ENCODE measurements around the gene CHST13.

Gene CHST13

DNA sequence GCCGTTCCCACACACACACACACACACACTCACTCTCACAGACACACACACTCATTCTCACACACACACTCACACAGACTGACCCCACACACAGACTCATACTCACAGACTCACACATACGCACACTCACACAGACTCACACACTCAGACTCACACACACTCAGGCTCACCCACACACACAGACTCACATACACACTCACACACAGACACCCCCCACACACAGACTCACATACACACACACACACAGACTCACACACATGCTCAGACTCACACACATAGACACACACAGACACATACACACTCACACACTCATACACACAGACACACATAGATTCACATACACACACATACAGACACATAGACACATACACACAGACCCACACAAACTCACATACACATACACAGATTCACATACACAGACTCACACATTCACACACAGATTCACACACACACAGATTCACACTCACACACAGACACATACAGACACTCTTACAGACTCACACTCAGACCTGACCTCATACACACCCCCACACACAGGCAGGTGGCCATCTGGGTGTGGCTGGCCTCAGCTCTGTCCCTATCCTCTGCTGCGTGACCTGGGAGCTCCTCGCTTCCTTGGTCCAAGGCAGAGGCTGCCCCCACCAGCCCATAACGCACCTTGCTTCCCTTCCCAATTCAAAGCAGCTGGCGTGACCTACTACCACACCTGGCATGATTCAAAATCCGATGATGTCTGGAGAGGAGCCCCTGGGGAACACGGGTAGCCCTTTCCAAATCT is 32.9 kb downstream of the CHST13 start:
- no peak overlapping the region for H3K27ac ChIP-seq
- TF ChIP-seq, protein P1, sequence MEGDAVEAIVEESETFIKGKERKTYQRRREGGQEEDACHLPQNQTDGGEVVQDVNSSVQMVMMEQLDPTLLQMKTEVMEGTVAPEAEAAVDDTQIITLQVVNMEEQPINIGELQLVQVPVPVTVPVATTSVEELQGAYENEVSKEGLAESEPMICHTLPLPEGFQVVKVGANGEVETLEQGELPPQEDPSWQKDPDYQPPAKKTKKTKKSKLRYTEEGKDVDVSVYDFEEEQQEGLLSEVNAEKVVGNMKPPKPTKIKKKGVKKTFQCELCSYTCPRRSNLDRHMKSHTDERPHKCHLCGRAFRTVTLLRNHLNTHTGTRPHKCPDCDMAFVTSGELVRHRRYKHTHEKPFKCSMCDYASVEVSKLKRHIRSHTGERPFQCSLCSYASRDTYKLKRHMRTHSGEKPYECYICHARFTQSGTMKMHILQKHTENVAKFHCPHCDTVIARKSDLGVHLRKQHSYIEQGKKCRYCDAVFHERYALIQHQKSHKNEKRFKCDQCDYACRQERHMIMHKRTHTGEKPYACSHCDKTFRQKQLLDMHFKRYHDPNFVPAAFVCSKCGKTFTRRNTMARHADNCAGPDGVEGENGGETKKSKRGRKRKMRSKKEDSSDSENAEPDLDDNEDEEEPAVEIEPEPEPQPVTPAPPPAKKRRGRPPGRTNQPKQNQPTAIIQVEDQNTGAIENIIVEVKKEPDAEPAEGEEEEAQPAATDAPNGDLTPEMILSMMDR (conservative IDR thresholded peaks at IDR 0.05) = no peak

DNA sequence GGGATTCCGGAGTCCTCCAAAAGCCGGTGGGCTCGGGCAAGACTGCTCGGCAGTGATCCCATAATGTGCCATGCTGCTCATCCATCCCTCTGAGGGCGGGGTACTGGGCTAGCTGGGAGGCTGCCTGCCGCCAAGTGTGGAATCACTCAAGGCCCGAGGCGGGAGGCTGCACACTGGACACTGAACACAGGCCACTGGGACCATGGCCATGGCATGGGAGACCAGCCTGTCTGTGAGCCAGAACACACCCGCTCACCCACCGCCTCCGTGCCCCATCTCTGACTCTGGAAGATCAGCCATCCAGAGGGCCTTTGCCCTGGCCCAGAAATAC is 33.4 kb downstream of the CHST13 start:
- no peak overlapping the region for H3K27ac ChIP-seq
- TF ChIP-seq, protein P1 (conservative IDR thresholded peaks at IDR 0.05) = no peak

DNA sequence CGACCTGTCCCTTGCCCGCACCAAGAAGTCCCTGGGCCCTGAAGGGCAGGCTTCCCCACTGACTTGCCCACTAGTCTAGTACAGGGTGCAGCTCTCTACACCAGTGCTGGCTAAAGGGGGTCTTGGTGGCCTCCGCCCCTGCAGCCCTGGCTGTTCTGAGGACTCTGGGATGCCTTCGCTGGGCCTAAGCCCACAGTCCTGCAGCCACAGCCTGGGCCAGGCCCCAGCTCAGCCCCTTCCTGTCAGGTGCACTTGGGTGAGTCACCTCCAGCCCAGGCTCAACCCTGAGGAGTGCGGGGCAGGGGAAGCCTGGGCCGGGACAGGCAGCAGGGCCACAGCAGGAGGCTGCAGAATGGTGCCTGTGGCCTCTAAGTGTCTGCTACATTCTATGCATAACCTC is 33.8 kb downstream of the CHST13 start:
- TF ChIP-seq, protein P1 (conservative IDR thresholded peaks at IDR 0.05) = no peak
- H3K27ac ChIP-seq = no peak overlapping the region

DNA sequence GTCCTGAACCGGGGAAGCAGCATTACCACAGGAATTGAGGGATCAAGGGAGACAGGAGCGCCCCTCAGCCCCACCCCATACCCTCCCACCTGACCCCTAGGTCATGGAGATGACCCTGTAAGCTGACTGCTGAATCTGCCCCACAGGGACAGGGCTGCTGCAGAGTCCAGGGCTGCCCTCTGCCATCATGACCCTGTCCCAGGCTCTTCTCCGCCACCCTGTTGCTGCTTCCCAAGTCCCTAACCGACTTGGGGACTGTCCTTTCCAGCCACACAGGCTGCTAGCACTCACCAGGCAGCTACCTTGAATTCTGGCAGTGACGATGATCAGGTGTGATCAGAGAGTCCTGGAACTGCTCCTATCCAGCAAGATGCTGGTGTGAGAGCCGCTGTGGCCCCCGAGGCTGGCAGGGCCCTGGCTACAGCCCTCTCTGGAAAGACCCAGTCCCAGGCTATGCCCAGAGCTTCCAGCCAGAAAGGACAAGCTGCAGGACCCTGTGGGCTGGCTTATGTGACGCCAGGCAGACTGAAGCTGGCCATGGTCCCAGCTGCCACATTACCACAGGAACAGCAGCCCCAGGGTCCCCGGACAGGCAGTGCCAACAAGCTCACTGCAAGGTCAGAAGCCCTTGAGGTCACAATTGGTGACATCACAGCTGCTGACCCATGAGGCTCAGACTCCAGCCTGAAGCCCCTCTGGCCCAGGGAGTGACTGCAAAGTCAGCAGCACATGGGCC is 34.5 kb downstream of the CHST13 start, which contains the start of gene C3orf22:
Gene C3orf22, minus strand, starts transcription at position 597 of the 736 bp plus-strand sequence. CDS start 5,542 bp downstream, outside the sequence.
- H3K27ac ChIP-seq = no peak within 1 kb of the TSS
- TF ChIP-seq, protein P1 (conservative IDR thresholded peaks at IDR 0.05) = no peak

DNA sequence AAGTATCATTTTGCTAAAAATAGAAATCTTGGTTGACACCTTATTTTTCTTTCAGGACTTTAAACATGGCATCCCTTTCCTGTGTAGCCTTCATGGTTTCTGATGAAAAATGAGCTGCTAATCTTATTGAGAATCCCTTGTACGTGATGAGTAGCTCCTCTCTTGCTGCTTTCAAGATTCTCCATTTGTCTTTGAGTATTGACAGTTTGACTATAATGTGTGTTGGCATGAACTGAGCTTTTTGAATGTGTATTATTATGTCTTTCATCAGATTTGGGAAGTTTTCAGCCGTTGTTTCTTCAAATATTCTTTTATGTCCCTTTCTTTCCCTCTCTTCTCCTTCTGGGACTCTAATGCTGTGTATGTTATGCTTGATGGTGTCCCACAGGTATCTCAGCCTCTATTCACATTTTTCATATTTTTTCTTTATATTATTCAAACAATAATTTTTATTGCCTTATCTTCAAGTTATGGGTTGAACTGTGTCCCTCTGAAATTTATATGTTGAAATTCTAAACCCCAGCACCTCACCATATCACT is 38.9 kb downstream of the CHST13 start:
- no peak overlapping the region for H3K27ac ChIP-seq
- TF ChIP-seq, protein P1 (conservative IDR thresholded peaks at IDR 0.05) = no peak

DNA sequence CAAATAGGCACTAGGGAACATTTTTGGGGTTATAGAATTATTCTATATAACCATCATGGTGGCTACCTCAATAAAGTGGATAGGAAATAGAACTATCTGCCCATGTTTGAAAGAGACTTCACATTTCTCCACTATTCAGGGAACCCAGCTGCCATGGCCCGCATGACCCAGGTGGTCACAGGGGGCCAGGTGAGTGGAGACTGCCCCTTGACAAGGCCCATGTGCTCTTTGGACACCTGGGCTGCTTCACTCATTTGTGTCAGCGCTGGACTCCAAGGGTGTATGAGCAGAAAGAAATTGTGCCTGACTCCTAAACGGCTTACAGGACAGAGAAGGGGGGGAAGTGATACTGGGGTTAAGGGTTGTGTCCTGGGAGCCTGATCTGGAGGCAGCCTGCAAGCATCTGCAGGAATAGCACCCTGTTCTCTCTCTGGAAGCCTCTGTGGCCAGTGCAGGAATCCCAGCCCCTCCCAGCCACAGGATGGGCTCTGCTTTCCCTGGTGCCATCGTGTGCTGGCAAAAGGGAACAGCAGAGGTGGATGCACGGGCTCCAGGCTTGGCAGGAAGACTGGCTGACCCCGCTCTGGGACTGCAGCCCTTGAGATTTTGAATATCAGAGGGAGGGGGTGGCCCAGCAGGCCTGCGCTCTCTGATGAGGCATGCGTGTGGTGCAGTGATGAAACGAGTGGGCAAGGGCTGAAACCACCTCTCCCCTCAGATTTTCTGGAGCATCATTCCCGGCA is 43.9 kb downstream of the CHST13 start:
- TF ChIP-seq, protein P1 (conservative IDR thresholded peaks at IDR 0.05) = peak; percentile 63
- no peak overlapping the region for H3K27ac ChIP-seq
